T-helper 2 cell (primary cell): Measurements from ENCODE around the gene MYH15.

Experiments
- DNase-seq, 5 experiments: peaks; one replicate each; pipeline versions ENCODE4 v3.0.0 to v3.0.0-alpha.2; 2012 to 2022

Gene MYH15

DNA sequence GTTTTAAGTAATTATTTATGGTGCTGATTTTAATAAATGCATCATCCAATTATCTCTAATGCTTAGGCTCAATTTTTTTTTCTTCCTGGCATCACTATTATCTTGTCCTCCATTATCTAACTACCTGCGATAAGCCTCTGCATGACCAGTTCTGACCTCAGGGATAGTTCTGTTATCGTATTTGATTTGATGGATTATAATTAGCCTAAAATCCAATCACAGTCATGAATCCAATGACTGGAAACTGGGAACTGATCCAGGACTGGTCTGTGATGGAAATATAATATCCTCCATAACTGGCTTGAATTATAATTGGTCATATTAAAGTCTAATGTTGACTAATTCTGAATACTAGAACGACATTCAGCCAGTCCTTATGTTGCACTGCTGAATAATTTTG lies 1.1 kb downstream of the MYH15 start:
- no peak for DNase-seq

- DNase-seq, result peak in 1 of 5 experiments; percentile 19
Observed at GRCh38 chr3:108507902-108508301, 2.5 kb downstream of the MYH15 start.

GRCh38 chr3:108505811-108506210 lies 4.6 kb downstream of the MYH15 start:
- peak in 1 of 5 experiments; percentile 86 for DNase-seq

- no peak for DNase-seq
Observed at GRCh38 chr3:108503722-108504121, 6.7 kb downstream of the MYH15 start.

DNA sequence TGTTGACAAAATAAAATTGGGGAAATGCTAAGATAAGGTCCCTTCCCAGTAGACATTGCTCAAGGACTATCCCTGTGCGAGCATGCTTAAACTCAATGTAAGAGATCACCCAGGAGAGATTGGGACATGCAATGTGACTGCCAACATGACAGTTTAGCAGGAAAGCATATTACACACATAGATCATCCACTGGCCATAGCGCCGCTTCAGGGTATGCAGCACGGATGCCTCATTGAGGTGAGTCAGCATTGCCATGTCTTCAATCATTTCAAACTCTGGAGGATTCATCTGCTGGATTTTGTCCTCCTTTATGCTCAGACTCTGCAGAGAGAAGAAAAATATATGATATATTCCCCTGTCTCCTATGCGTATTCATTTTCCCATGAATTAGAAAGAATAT lies 8.9 kb downstream of the MYH15 start:
- DNase-seq, result no peak

GRCh38 chr3:108500728-108501127 lies 9.7 kb downstream of the MYH15 start:
- DNase-seq, result no peak

GRCh38 chr3:108497271-108497670 lies 13.1 kb downstream of the MYH15 start:
- DNase-seq, result no peak

- DNase-seq, result no peak
Observed at GRCh38 chr3:108495717-108496116, 14.7 kb downstream of the MYH15 start.

GRCh38 chr3:108494906-108495531 lies 15.4 kb downstream of the MYH15 start:
- DNase-seq, result no peak

DNA sequence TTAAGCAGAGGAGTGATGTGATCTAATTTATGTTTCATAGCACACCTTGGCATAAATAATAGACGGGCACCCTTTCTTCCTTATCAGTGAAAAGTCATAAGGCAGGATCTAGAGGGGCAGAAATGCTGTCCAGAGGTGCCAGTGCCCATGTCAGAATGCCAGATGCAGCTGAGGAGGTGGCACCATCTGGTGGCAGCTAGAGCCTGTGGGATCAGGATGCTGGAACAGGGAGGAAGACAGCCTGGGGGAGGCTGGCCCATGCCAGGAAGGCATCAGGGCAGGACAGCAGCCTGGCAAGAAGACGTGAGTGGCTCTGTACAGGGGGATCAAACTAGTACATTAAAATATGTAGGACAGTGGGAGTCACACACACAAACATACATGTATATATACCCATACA lies 16.5 kb downstream of the MYH15 start:
- DNase-seq, result no peak

DNA sequence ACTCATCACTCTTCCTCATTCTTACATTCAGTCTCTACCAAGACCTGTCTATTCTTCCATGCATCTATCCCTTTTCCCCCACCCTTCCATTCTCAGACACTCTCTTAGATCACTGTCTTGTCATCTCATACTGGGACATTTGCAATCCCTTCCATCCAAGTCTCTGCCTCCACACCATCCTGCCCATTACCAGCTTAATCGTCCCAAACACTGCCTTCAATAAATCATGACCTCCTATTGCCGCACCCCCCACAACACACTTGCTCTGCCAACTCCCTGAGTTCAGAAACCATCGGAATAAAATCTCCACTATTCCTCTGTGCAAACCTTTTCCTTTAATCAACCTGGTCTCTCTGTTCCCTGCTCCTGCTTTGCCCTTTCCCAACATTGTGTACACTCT lies 18.9 kb downstream of the MYH15 start:
- DNase-seq, result no peak

DNA sequence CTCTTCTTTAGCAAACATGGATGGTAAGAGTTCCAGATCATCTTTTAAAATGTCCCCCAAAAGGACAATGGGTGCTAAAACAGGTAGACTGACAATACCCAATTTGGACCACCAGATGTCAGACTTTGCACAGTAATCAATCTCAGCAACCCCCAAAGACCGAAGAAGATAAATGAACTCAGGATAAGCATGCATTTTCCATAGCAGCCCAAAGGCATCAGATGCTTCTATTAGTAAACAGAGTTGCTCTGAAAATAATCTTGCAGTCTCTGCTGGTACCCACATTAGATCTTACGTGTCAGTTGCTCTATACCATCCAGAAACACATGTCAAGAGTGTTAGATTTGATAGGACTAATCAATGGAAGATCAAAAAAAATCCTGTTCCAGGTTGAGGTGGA lies 20.6 kb downstream of the MYH15 start:
- peak in 2 of 5 experiments; percentile 24 to 69 for DNase-seq

DNA sequence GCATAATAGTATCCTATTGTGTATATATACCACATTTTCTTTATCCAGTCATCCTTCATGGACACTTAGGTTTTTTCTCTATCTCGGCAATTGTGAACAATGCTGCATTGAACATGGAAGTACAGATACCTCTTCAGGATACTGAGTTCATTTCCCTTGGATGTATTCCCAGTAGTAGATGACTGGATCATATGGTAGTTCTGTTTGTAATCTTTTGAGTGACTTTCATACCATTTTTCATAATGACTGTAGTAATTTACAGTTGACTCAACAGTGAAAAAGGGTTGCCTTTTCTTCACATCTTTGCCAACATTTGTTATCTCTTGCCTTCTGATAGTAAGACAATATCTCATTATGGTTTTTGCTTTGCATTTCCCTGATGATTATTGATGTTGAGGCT lies 21.8 kb downstream of the MYH15 start:
- DNase-seq, result peak in 1 of 5 experiments; percentile 54

- DNase-seq, result no peak
Observed at GRCh38 chr3:108487439-108487838, 23.0 kb downstream of the MYH15 start.

- no peak for DNase-seq
Observed at GRCh38 chr3:108486941-108487340, 23.5 kb downstream of the MYH15 start.

DNA sequence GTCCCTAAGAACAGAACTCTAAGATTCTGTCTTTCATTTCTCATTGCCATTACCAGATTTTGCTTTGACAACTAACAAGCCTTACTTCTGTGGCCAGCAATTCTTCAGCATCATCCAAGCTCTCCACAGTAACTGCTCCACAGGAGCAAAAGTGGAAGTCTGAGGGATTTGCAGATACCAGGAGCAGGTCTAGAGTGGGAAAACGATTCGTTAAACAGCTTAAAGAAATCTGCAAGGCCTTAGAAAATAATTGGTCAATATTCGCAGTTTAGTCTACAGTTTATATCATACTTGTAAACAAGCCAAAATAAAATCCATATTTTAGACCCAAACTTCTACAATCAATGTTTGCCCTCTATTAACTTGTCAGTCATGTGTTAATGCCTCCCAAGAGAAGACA lies 24.1 kb downstream of the MYH15 start:
- no peak for DNase-seq

- DNase-seq, result no peak
Observed at GRCh38 chr3:108485146-108485545, 25.2 kb downstream of the MYH15 start.

- DNase-seq, result no peak
Observed at GRCh38 chr3:108479224-108479623, 31.2 kb downstream of the MYH15 start.

DNA sequence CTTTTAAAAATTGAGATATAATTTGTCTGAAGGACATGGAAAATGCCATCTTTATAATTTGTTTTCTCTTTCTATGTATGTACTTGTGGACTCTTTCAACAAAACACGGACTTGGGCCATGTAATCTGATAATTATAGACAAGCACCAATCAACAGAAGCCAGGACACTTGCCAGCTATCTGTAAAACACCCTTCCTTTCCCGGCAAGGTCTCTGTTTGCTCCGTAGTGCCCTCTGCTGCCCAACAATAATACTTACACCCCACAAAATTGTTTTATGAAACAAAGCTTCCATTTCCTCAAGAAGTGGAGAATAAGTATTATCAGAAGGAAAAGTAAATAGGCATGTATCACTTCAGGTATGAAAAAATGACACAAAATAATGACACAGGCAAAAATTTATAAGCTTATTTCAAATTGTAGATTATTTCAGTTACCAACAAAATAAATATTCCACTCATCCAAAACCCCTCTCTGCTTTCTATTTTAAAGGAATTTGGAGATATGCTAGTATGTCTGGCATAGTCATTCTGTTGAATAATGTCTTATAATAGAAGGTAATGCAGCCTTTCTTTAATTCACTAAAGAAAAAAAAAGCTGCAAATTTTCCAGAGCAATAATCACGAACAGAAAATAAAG lies 32.8 kb downstream of the MYH15 start:
- DNase-seq, result peak in 4 of 5 experiments; percentile 15 to 74 (median 38)

GRCh38 chr3:108475220-108475782 lies 35.1 kb downstream of the MYH15 start:
- DNase-seq, result no peak

DNA sequence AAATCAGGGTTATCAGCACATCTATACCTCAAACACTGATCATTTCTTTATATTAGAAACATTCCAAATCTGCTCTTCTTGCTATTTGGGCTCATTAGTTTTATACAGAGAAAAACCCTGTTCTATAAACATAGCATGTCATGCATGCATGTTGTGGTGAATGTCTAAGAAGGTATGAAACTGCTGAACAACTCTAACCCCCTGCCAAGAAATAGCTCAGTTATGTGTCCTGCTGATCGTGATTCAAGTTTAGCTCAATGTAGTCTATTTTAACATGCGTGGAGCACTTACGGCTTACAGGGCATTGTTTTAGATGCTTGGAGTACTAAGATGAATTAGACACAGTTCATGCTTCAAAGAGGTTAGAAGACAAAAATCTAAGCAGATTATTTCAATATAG lies 35.8 kb downstream of the MYH15 start:
- no peak for DNase-seq

DNA sequence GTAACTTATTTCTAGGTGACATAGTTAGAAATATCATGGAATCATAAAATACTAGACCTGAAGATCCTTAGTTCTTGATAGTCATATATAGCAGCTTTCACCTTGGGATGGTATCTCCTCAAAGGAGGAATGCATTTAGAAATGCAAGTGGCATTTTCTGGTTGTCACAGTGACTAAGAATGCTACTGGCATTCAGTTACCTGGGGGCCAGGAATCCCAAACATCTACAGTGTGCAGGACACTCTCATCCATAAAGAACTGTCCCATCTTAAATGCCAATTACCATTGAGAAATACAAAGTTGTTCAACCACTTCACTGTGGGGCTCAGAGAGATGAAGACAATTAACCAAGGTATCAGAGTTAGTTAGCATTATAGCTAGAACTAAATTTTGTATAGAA lies 36.7 kb downstream of the MYH15 start:
- no peak for DNase-seq

GRCh38 chr3:108472001-108472591 lies 38.3 kb downstream of the MYH15 start:
- peak in 1 of 5 experiments; percentile 83 for DNase-seq

GRCh38 chr3:108471426-108471825 lies 39.0 kb downstream of the MYH15 start:
- DNase-seq, result no peak
